DND-41 (cell line): ENCODE data around the gene ADAMTS9.

Experiments used
- ATAC-seq: fragments of 200-7000 bp; cut with Tn5 transposase; 3 replicates; pipeline ENCODE4 v1.9.1; 2021; ENCODE audit warnings: low read depth; ENCODE audit not compliant: insufficient read depth
- DNase-seq: peaks from one replicate; pipeline ENCODE4 v3.0.0-alpha.2; 2020
- H2AFZ ChIP-seq: 2 replicates; pipeline ENCODE4 v1.6.0; 2012; ENCODE audit warnings: low read depth, low read length
- H3K27ac ChIP-seq: 2 replicates; pipeline ENCODE4 v1.5.1; 2012; ENCODE audit warnings: low read length, inconsistent platforms
- H3K27me3 ChIP-seq: fragments of 200-600 bp; sonication (generic); 2 replicates; pipeline ENCODE4 v1.6.0; 2012; ENCODE audit warnings: low read length, mild to moderate bottlenecking, inconsistent platforms; ENCODE audit not compliant: insufficient read depth, poor library complexity
- H3K36me3 ChIP-seq: 2 replicates; pipeline ENCODE4 v1.5.1; 2012; ENCODE audit warnings: low read length, inconsistent platforms; ENCODE audit not compliant: insufficient read depth
- H3K4me1 ChIP-seq: 2 replicates; pipeline ENCODE4 v1.5.1; 2012; ENCODE audit warnings: mild to moderate bottlenecking, low read length; ENCODE audit not compliant: insufficient read depth
- H3K4me2 ChIP-seq: 2 replicates; pipeline ENCODE4 v1.6.0; 2012; ENCODE audit warnings: mild to moderate bottlenecking, moderate library complexity, low read length, inconsistent platforms; ENCODE audit not compliant: insufficient read depth
- H3K4me3 ChIP-seq, 2 experiments: fragments of 200-600 bp in 1 of 2; shearing (Covaris generic) in 1 of 2; 2 replicates each; pipeline ENCODE4 v1.5.1; 2012 to 2016; ENCODE audit warnings: inconsistent platforms in 2 of 2, low read length in 2 of 2, mild to moderate bottlenecking in 2 of 2, low read depth in 1 of 2, moderate library complexity in 1 of 2
- H3K79me2 ChIP-seq: 2 replicates; pipeline ENCODE4 v1.6.0; 2012; ENCODE audit warnings: low read length, inconsistent platforms; ENCODE audit not compliant: insufficient read depth
- H3K9ac ChIP-seq: 2 replicates; pipeline ENCODE4 v1.6.0; 2012; ENCODE audit warnings: low read depth, mild to moderate bottlenecking, inconsistent platforms, low read length, moderate library complexity
- H3K9me3 ChIP-seq: 2 replicates; pipeline ENCODE4 v1.5.1; 2012; ENCODE audit warnings: low read length, moderate library complexity, mild to moderate bottlenecking, inconsistent platforms; ENCODE audit not compliant: insufficient read depth, severe bottlenecking
- H4K20me1 ChIP-seq: 2 replicates; pipeline ENCODE4 v1.6.0; 2012; ENCODE audit warnings: low read length; ENCODE audit not compliant: insufficient read depth
- EZH2 ChIP-seq: IDR thresholded peaks from 3 replicates; pipeline ENCODE4 v1.6.1; 2012; ENCODE audit warnings: borderline replicate concordance, low read depth, mild to moderate bottlenecking, moderate library complexity, low read length, inconsistent platforms; ENCODE audit not compliant: severe bottlenecking
- TF ChIP-seq, protein P1 (sequence below): IDR thresholded peaks from 2 replicates; pipeline ENCODE4 v1.5.1; 2012; ENCODE audit warnings: borderline replicate concordance, low read length, moderate library complexity, mild to moderate bottlenecking; ENCODE audit not compliant: poor library complexity, severe bottlenecking; ENCODE audit errors: extremely low read depth

The ADAMTS9 gene, protein sequence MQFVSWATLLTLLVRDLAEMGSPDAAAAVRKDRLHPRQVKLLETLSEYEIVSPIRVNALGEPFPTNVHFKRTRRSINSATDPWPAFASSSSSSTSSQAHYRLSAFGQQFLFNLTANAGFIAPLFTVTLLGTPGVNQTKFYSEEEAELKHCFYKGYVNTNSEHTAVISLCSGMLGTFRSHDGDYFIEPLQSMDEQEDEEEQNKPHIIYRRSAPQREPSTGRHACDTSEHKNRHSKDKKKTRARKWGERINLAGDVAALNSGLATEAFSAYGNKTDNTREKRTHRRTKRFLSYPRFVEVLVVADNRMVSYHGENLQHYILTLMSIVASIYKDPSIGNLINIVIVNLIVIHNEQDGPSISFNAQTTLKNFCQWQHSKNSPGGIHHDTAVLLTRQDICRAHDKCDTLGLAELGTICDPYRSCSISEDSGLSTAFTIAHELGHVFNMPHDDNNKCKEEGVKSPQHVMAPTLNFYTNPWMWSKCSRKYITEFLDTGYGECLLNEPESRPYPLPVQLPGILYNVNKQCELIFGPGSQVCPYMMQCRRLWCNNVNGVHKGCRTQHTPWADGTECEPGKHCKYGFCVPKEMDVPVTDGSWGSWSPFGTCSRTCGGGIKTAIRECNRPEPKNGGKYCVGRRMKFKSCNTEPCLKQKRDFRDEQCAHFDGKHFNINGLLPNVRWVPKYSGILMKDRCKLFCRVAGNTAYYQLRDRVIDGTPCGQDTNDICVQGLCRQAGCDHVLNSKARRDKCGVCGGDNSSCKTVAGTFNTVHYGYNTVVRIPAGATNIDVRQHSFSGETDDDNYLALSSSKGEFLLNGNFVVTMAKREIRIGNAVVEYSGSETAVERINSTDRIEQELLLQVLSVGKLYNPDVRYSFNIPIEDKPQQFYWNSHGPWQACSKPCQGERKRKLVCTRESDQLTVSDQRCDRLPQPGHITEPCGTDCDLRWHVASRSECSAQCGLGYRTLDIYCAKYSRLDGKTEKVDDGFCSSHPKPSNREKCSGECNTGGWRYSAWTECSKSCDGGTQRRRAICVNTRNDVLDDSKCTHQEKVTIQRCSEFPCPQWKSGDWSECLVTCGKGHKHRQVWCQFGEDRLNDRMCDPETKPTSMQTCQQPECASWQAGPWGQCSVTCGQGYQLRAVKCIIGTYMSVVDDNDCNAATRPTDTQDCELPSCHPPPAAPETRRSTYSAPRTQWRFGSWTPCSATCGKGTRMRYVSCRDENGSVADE (N-terminal part only)

DNA sequence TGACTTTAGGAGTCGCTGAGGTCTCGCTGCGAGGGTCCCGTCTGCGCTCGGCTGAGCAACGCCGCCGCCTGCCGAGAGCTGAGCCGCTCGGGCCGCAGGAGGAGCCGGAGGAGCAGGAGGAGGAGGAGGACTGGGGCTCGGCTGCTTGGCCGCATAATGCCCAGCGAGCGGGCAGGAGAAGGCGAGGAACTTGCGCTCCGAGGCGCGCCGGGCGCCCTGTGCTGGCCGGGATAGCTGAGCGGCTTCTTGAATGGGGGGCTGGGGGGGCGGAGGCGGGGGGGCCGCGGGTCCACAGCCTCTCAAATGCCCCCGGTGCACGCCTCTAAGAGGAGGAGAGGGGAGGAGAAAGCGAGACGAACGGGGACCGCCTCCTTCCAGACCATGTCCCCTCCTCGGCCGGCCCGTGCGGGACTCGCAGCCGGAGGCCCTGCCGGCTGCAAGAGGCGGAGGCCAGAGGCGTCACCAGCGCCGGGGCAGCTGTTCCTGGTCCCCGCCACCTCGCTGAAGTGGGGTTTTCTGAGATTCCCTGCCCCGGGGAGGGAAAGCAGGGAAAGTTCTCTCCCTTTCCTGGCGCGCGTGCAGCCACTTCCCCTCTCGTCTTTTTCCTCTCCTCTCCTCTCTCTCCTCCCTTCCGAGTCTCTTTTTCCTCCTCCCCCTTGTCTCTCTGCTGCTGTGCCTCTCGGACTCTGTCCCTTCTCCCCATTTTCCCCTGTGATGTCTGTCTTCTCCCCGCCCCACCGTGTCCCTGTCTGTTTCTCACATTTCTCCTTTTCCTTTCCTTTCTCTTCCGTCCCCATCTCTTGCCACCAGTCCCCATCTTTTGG is at the start of gene ADAMTS9:
Gene ADAMTS9 (minus strand): TSS at position 220 of the 824 bp plus-strand sequence. CDS start 343 bp downstream, outside the sequence.
- no peak for ATAC-seq
- DNase-seq, result no peak
- H3K9ac ChIP-seq, result no peak within 1 kb of the TSS
- no peaks in the 10 kb centered on the region for H3K79me2 ChIP-seq
- H3K36me3 ChIP-seq, result no peaks in the 10 kb centered on the region
- H3K4me1 ChIP-seq, result no peaks in the 10 kb centered on the region
- H3K9me3 ChIP-seq, result peaks cover 10% of the 10 kb centered on the region
- TF ChIP-seq, protein P1, sequence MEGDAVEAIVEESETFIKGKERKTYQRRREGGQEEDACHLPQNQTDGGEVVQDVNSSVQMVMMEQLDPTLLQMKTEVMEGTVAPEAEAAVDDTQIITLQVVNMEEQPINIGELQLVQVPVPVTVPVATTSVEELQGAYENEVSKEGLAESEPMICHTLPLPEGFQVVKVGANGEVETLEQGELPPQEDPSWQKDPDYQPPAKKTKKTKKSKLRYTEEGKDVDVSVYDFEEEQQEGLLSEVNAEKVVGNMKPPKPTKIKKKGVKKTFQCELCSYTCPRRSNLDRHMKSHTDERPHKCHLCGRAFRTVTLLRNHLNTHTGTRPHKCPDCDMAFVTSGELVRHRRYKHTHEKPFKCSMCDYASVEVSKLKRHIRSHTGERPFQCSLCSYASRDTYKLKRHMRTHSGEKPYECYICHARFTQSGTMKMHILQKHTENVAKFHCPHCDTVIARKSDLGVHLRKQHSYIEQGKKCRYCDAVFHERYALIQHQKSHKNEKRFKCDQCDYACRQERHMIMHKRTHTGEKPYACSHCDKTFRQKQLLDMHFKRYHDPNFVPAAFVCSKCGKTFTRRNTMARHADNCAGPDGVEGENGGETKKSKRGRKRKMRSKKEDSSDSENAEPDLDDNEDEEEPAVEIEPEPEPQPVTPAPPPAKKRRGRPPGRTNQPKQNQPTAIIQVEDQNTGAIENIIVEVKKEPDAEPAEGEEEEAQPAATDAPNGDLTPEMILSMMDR, result no peak
- TF ChIP-seq EZH2, result no peak
- H3K27ac ChIP-seq, result no peak within 1 kb of the TSS
- no peaks in the 10 kb centered on the region for H4K20me1 ChIP-seq
- no peak within 1 kb of the TSS for H3K4me3 ChIP-seq
- no peaks in the 10 kb centered on the region for H3K27me3 ChIP-seq
- H3K4me2 ChIP-seq, result no peak within 1 kb of the TSS
- H2AFZ ChIP-seq, result no peak within 1 kb of the TSS

GRCh38 chr3:64732576-64732975 is 44.8 kb upstream of the ADAMTS9 start:
- DNase-seq, result no peak
- H3K9me3 ChIP-seq, result no peaks in the 10 kb centered on the region
- H3K27me3 ChIP-seq, result no peaks in the 10 kb centered on the region
- no peaks in the 10 kb centered on the region for H4K20me1 ChIP-seq
- H3K36me3 ChIP-seq, result no peaks in the 10 kb centered on the region
- no peaks in the 10 kb centered on the region for H3K4me1 ChIP-seq
- no peak overlapping the region for H3K27ac ChIP-seq
- no peak for ATAC-seq
- no peak overlapping the region for H3K4me3 ChIP-seq
- TF ChIP-seq EZH2, result no peak
- TF ChIP-seq, protein P1, result no peak
- H2AFZ ChIP-seq, result no peak overlapping the region
- H3K9ac ChIP-seq, result no peak overlapping the region
- H3K4me2 ChIP-seq, result no peak overlapping the region
- no peaks in the 10 kb centered on the region for H3K79me2 ChIP-seq

- H3K4me2 ChIP-seq, result no peak overlapping the region
- no peaks in the 10 kb centered on the region for H3K27me3 ChIP-seq
- no peak overlapping the region for H2AFZ ChIP-seq
- H3K4me1 ChIP-seq, result no peaks in the 10 kb centered on the region
- H3K4me3 ChIP-seq, result no peak overlapping the region
- TF ChIP-seq, protein P1, result no peak
- no peak for TF ChIP-seq EZH2
- H3K9ac ChIP-seq, result no peak overlapping the region
- no peak overlapping the region for H3K27ac ChIP-seq
- no peaks in the 10 kb centered on the region for H4K20me1 ChIP-seq
- no peaks in the 10 kb centered on the region for H3K36me3 ChIP-seq
- no peaks in the 10 kb centered on the region for H3K9me3 ChIP-seq
- no peaks in the 10 kb centered on the region for H3K79me2 ChIP-seq
- ATAC-seq, result no peak
- DNase-seq, result no peak
These were observed 42.9 kb upstream of the ADAMTS9 start for GRCh38 chr3:64730681-64731080.
